Measurements from ENCODE around the gene KIAA1614.

The KIAA1614 gene

DNA sequence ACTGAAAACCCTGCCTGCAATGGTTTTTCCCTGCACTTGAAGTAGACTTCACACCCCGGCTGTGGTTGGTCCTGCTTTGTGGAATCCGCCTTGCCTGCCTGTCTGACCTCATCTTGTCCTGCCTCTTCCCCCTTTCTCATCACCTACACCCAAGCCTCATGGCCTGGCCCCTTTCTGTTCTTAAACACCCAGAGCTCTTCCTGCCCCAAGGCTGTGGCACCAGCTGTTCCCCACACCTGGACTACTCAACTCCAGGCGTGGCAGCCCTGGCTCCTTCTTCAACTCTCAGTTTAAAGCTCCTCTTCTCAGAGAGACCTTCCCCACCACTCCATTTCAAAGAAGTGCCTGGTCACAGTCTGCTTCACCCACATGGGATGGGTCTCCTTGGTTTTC is 27.0 kb downstream of the KIAA1614 start:
- TF ChIP-seq, protein P1, sequence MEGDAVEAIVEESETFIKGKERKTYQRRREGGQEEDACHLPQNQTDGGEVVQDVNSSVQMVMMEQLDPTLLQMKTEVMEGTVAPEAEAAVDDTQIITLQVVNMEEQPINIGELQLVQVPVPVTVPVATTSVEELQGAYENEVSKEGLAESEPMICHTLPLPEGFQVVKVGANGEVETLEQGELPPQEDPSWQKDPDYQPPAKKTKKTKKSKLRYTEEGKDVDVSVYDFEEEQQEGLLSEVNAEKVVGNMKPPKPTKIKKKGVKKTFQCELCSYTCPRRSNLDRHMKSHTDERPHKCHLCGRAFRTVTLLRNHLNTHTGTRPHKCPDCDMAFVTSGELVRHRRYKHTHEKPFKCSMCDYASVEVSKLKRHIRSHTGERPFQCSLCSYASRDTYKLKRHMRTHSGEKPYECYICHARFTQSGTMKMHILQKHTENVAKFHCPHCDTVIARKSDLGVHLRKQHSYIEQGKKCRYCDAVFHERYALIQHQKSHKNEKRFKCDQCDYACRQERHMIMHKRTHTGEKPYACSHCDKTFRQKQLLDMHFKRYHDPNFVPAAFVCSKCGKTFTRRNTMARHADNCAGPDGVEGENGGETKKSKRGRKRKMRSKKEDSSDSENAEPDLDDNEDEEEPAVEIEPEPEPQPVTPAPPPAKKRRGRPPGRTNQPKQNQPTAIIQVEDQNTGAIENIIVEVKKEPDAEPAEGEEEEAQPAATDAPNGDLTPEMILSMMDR (IDR thresholded peaks at IDR 0.05; ENCODE audit: insufficient read depth, low read length, missing control alignments): no peak
- CTCF ChIA-PET: interaction anchor here (1.3 to 1.7 kb wide), 2 partner anchors 202 to 424 kb away, joined by 3 to 5 read pairs; no protein-coding TSS in a partner anchor
- POLR2A ChIA-PET: interaction anchor here (0.6 kb wide), 1 partner anchor 421 kb away, joined by 4 read pairs; no protein-coding TSS in a partner anchor

DNA sequence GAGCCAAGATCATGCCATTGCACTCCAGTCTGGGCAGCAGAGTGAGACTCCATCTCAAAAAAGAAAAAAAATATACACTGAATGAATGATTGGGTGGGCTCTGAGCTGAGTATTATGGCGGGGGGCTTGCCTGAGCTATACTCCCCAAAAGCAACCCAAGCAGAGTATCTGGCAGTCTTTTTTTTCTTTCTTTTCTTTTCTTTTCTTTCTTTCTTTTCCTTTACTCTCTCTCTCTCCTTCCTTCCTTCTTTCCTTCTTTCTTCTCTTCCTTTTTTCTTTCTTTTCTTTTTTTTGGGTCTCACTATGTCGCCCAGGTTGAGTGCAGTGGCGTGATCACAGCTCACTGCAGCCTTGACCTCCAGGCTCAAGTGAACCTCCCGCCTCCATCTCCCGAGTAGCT is 27.7 kb downstream of the KIAA1614 start:
- no peak for DNase-seq (ENCODE audit: low read depth, low spot score)
- TF ChIP-seq, protein P1 (IDR thresholded peaks at IDR 0.05; ENCODE audit: insufficient read depth, low read length, missing control alignments): no peak
- ChIA-PET POLR2A (interaction anchor here (0.6 kb wide), 1 partner anchor 422 kb away, joined by 4 read pairs; no protein-coding TSS in a partner anchor), CTCF (interaction anchor here (1.3 to 1.7 kb wide), 2 partner anchors 201 to 425 kb away, joined by 3 to 5 read pairs; no protein-coding TSS in a partner anchor)
- H3K4me3 ChIP-seq (ENCODE audit: low read depth, low read length): no peak overlapping the region

More for the DNA sequence above, 27.0 kb downstream of the KIAA1614 start:
- no peak for DNase-seq (ENCODE audit: low read depth, low spot score)
- H3K4me3 ChIP-seq (ENCODE audit: low read depth, low read length): no peak overlapping the region

DNA sequence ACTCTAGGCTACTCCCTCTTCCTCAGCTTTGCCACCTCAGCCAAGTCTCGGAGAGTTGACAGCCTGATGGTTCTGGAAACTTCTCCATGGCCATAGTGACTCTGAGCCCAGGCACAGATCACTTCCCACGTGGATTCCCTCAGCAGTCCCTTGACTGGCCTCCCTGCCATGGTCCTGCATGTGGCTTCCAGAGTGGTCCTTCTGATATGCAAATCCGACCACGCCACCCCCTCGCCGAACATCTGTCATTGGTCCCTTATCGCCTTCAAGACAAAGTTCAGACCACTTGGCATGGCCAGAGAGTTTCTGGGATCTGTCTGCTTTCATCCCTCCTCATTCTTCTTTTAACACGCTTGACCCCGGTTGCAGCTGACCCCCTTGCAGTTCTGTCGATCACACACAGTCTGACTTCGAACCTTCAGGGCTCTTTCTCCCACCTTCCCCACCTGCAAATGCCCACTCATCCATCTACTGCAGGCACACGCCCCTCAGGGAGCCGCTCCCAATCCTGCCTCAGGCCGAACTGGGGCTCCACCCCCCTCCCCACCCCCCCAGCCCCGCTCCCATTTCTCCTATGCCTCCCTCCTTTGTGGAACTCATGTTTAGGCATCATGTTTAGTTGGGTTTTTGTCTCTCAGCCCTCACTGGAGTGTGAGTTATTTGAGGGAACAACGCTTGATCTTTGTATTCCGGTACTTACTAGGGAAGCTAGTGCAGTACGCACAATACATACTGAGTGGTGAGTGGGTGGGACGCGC is 29.0 kb downstream of the KIAA1614 start:
- ChIA-PET CTCF (no interaction called here), POLR2A (no interaction called here)
- TF ChIP-seq, protein P1 (IDR thresholded peaks at IDR 0.05; ENCODE audit: insufficient read depth, low read length, missing control alignments): no peak
- H3K4me3 ChIP-seq (ENCODE audit: low read depth, low read length): no peak overlapping the region
- no peak for DNase-seq (ENCODE audit: low read depth, low spot score)

DNA sequence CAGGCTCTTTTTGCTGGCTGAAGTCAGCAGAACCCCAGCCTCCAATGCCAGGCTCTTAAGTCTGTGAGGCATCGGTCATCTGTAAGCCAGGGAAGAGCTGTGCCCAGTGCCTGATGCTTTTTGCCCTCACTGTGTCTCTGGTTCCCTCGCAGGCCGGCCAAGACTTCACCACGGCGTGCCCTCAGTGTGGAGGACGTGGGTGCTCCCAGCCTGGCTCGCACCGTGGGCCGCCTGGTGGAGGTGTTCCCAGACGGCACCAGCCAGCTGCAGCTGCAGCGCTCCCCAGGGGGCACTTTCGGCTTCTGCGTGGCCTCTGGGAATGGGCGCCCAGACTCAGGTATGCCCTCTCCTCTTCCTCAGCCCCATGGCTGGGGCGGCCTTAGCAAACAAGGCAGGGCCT is 32.5 kb downstream of the KIAA1614 start:
- POLR2A ChIA-PET: interaction anchor here (0.6 kb wide), 1 partner anchor 190 kb away, joined by 3 read pairs; no protein-coding TSS in a partner anchor
- CTCF ChIA-PET: interaction anchor here (1.2 kb wide), 1 partner anchor 221 kb away, joined by 4 read pairs; no protein-coding TSS in a partner anchor
- no peak for DNase-seq (ENCODE audit: low read depth, low spot score)
- TF ChIP-seq, protein P1 (IDR thresholded peaks at IDR 0.05; ENCODE audit: insufficient read depth, low read length, missing control alignments): no peak
- no peak overlapping the region for H3K4me3 ChIP-seq (ENCODE audit: low read depth, low read length)

DNA sequence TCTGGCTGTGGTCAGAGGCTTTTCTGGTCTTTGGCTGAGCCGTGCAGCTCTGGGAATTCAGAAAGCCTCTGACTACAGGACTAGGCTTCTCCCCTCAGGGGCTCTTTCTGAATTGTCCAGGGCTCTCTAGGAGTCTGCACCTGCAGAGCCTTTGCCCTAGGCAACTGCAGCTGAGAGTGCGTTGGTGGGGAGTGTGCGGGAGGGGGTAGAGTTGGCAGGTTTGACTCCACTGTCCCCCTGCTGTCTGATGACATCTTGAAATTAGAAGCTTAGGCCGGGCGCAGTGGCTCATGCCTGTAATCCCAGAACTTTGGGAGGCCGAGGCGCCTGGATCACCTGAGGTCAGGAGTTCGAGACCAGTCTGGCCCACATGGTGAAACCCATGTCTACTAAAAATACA is 32.9 kb downstream of the KIAA1614 start:
- CTCF ChIA-PET: no interaction called here
- TF ChIP-seq, protein P1 (IDR thresholded peaks at IDR 0.05; ENCODE audit: insufficient read depth, low read length, missing control alignments): no peak
- no peak overlapping the region for H3K4me3 ChIP-seq (ENCODE audit: low read depth, low read length)
- POLR2A ChIA-PET: no interaction called here
- no peak for DNase-seq (ENCODE audit: low read depth, low spot score)

DNA sequence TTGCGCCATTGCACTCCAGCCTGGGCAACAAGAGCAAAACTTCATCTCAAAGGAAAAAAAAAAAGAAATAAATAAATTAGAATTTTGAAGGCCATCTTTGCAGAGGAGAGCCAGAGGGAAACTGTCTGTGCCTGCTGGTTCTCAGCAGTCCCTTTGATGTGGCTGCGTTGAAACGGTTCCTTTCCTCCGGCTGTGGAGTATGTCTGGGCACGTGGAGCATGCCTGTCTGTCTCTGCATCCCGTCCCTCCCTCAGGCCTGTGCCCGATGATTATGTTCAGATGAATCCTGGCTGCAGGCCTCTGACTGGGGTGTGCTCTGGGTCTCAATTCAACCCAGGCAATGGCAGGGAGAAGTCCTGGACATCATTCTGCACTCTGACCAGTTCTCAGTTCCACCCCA is 33.4 kb downstream of the KIAA1614 start:
- H3K4me3 ChIP-seq (ENCODE audit: low read depth, low read length): no peak overlapping the region
- TF ChIP-seq, protein P1 (IDR thresholded peaks at IDR 0.05; ENCODE audit: insufficient read depth, low read length, missing control alignments): no peak
- no peak for DNase-seq (ENCODE audit: low read depth, low spot score)
- ChIA-PET POLR2A (no interaction called here), CTCF (no interaction called here)

All from AG04449 (cell line).